Lung (tissue), 12 donors: ENCODE measurements around the gene DUS3L. TPM values are rescaled to one million over a fixed set of nuclear protein-coding genes. Genes with fewer than 3 reads are reported as not detected.

Experiments
- ATAC-seq: fragments of 200-7000 bp; cut with Tn5 transposase; one replicate; pipeline ENCODE4 v1.9.1; 2020; ENCODE audit warnings: moderate number of reproducible peaks; ENCODE audit not compliant: insufficient read depth, low FRiP score
- DNase-seq, 3 donors: peaks; one replicate each; pipeline ENCODE4 v3.0.0-alpha.2; 2013 to 2017
- H3K27ac ChIP-seq, 2 donors: one replicate each; pipeline ENCODE4 v1.5.1; 2013; ENCODE audit warnings: mild to moderate bottlenecking in 2 of 2, moderate library complexity in 2 of 2, control low read depth in 1 of 2, inconsistent platforms in 1 of 2, low read depth in 1 of 2, low read length in 1 of 2
- H3K27me3 ChIP-seq, 3 donors: one replicate each; pipeline ENCODE4 v1.5.1; 2013; ENCODE audit warnings: low read length in 2 of 3; ENCODE audit not compliant: control insufficient read depth in 3 of 3, insufficient read depth in 3 of 3
- H3K36me3 ChIP-seq, 4 donors: one replicate each; pipeline ENCODE4 v1.5.1; 2013; ENCODE audit warnings: low read length in 4 of 4, mild to moderate bottlenecking in 1 of 4, moderate library complexity in 1 of 4; ENCODE audit not compliant: control insufficient read depth in 4 of 4, insufficient read depth in 4 of 4
- H3K4me1 ChIP-seq, 5 donors: one replicate each; pipeline ENCODE4 v1.5.1; 2013; ENCODE audit warnings: low read length in 5 of 5, mild to moderate bottlenecking in 2 of 5, moderate library complexity in 1 of 5; ENCODE audit not compliant: control insufficient read depth in 5 of 5, insufficient read depth in 5 of 5
- H3K4me3 ChIP-seq: one replicate; pipeline ENCODE4 v1.5.1; 2013; ENCODE audit warnings: mild to moderate bottlenecking, control low read depth, moderate library complexity
- H3K9ac ChIP-seq, 2 donors: one replicate each; pipeline ENCODE4 v1.5.1; 2013; ENCODE audit warnings: low read length in 2 of 2, control low read depth in 1 of 2; ENCODE audit not compliant: insufficient read depth in 1 of 2
- H3K9me3 ChIP-seq, 4 donors: one replicate each; pipeline ENCODE4 v1.5.1; 2013; ENCODE audit warnings: low read length in 3 of 4, mild to moderate bottlenecking in 1 of 4, moderate library complexity in 1 of 4; ENCODE audit not compliant: control insufficient read depth in 4 of 4, insufficient read depth in 3 of 4
- WGBS, 2 donors: extraction: QIAGEN DNeasy Blood & Tissue Kit; methylation state at CpG; one replicate each; pipeline ENCODE4 v1.1.7; 2013; 5-methylcytosine and 5-hydroxymethylcytosine counted together
- polyA plus RNA-seq, 2 donors: library from polyadenylated mRNA; stranded (reverse); fragments of 200-250 nt; gene quantifications; one replicate each; pipeline ENCODE4 v1.2.1, GENCODE V29; 2013
- total RNA-seq, 2 donors: library from RNA; depleted of rRNA in 1 of 2; stranded (reverse); fragments of >200 nt in 1 of 2; gene quantifications; one replicate each; pipeline ENCODE4 v1.2.1, GENCODE V29; 2014 to 2021
- TF ChIP-seq, protein P1 (sequence below): IDR thresholded peaks from 2 replicates; pipeline ENCODE4 v1.5.1; 2012; ENCODE audit warnings: mild to moderate bottlenecking; ENCODE audit errors: control extremely low read depth, extremely low read depth
- donor health status: control.
- donor health status: control.
- donor health status: Bipolar disorder and iron deficiency.
- donor health status: healthy.
- donor health status: DM: yes; HTN: yes; CAD: no.

DUS3L gene
- total and polyA plus RNA-seq, 4 donors: 18.5 to 47.0 (median 36.7) TPM

DNA sequence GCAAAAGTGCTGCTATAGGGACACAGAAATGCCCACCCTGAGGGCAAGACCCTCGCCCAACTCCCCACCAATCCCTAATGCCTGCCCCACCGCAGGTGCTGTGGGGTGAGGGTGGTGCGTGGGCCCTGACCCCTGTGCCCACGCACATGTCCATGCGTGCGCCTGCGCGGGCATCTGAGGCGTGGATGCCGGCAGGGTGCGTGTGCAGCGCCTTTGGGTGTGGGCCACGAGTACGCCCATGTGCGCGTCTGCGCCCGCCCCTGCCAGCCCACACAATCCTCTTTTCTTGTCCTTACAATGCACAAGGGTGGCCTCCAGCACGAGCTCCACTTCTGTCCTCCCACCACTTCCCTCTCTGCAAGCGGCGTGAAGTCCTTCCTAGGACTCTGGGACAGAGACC is 34.2 kb upstream of the DUS3L start:
- no peak overlapping the region for H3K27ac ChIP-seq
- ATAC-seq: no peak
- DNase-seq: no peak
- peaks cover 0 to 21% (median 0%) of the 10 kb centered on the region in 5 donors for H3K4me1 ChIP-seq
- H3K9ac ChIP-seq: no peak overlapping the region
- H3K27me3 ChIP-seq: peaks cover 0 to 4% (median 0%) of the 10 kb centered on the region in 3 donors
- TF ChIP-seq, protein P1, sequence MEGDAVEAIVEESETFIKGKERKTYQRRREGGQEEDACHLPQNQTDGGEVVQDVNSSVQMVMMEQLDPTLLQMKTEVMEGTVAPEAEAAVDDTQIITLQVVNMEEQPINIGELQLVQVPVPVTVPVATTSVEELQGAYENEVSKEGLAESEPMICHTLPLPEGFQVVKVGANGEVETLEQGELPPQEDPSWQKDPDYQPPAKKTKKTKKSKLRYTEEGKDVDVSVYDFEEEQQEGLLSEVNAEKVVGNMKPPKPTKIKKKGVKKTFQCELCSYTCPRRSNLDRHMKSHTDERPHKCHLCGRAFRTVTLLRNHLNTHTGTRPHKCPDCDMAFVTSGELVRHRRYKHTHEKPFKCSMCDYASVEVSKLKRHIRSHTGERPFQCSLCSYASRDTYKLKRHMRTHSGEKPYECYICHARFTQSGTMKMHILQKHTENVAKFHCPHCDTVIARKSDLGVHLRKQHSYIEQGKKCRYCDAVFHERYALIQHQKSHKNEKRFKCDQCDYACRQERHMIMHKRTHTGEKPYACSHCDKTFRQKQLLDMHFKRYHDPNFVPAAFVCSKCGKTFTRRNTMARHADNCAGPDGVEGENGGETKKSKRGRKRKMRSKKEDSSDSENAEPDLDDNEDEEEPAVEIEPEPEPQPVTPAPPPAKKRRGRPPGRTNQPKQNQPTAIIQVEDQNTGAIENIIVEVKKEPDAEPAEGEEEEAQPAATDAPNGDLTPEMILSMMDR: no peak
- WGBS, 2 donors: 89 to 94% methylated on average over 21 of the region's 21 CpGs
- H3K9me3 ChIP-seq: peaks cover 0 to 2% (median 0%) of the 10 kb centered on the region in 4 donors
- no peaks in the 10 kb centered on the region for H3K36me3 ChIP-seq
- no peak overlapping the region for H3K4me3 ChIP-seq

DNA sequence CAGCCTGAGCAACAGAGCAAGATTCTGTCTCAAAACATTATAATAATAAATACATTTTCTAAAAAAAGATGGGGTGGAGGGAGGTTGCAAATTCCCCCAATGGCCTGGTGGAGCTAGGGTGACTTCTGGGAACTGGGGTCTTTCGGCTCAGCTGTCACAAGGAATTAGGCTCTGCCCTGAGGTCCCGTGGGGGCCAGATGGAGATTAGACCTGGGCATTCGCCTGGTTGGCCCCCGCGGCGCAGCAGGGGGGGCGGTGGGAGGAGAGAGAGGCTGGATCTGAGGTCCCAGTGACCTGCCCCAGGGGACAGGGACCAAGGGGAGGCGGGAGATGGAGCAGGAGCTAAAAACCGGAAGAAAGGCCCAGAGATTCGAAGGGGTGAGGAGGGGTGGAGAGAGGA is 33.8 kb upstream of the DUS3L start:
- WGBS, 2 donors: 90 to 97% methylated on average over 10 of the region's 10 CpGs
- DNase-seq: no peak
- TF ChIP-seq, protein P1: no peak

DNA sequence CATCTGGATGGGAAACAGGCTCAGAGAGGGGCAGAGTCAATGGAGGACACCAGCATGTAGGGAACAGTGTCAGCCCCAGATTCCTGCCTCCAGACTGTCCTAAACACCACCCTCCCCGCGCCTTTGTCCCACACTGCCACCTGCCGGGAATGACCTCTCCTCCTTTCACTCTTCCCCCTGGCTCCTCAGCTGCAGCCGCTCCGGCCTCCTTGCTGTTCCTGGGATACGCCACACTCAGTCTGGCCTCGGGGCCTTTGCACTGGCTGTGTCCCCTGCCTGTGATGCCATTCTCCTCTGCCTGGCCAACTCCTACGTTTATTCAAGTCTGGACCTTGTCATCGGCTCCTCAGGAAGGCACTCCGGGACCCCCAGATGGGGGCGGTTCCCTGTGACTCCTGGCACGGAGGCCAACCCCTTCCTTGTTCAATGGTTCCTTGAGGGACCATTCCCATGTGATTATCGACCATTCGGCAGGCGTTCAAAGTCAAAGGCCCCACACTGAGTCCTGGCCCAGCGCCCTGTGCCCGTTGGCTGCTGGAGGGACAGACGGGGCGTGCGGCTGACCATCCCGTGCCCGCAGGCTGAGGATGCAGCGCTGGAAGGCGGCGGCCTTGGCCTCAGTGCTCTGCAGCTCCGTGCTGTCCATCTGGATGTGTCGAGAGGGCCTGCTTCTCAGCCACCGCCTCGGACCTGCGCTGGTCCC is 32.8 kb upstream of the DUS3L start:
- Histone ChIP-seq H3K27ac (no peak overlapping the region), H3K4me3 (no peak overlapping the region), H3K9me3 (peaks cover 0 to 2% (median 0%) of the 10 kb centered on the region in 4 donors), H3K27me3 (no peaks in the 10 kb centered on the region), H3K36me3 (no peaks in the 10 kb centered on the region), H3K9ac (no peak overlapping the region), H3K4me1 (peaks cover 0 to 10% (median 0%) of the 10 kb centered on the region in 5 donors)
- DNase-seq: no peak
- 88 to 93% methylated on average over 30 of the region's 30 CpGs for WGBS, 2 donors
- ATAC-seq: no peak
- TF ChIP-seq, protein P1: no peak

More for the DNA sequence above, 33.8 kb upstream of the DUS3L start:
- peaks cover 0 to 20% (median 0%) of the 10 kb centered on the region in 5 donors for H3K4me1 ChIP-seq
- H3K27me3 ChIP-seq: peaks cover 0 to 2% (median 0%) of the 10 kb centered on the region in 3 donors
- ATAC-seq: no peak
- H3K9ac ChIP-seq: no peak overlapping the region
- no peak overlapping the region for H3K27ac ChIP-seq
- H3K4me3 ChIP-seq: no peak overlapping the region
- H3K9me3 ChIP-seq: peaks cover 0 to 2% (median 0%) of the 10 kb centered on the region in 4 donors
- no peaks in the 10 kb centered on the region for H3K36me3 ChIP-seq
